Measurements from ENCODE around the gene GTPBP10.
"Not testable (repeated sequence)": the region's sequence is repeated elsewhere in the genome, so short reads cannot be mapped to it uniquely, and the experiment has no call there.

Gene GTPBP10

GRCh38 chr7:90346336-90347125 is at the start of gene GTPBP10:
Gene GTPBP10, plus strand, starts transcription at chr7:90346716. Its CDS starts 26 bp downstream, at chr7:90346742.
- DNase-seq: peak; percentile 97

GRCh38 chr7:90298145-90299038 is 48.1 kb upstream of the GTPBP10 start:
- DNase-seq: peak; percentile 53

GRCh38 chr7:90303241-90303640 is 43.3 kb upstream of the GTPBP10 start:
- no peak for DNase-seq

GRCh38 chr7:90309872-90310271 is 36.6 kb upstream of the GTPBP10 start:
- no peak for DNase-seq

GRCh38 chr7:90311175-90311574 is 35.3 kb upstream of the GTPBP10 start:
- DNase-seq: no peak

- DNase-seq: no peak
Observed at GRCh38 chr7:90312745-90313144, 33.8 kb upstream of the GTPBP10 start.

- DNase-seq: no peak
Observed at GRCh38 chr7:90313907-90314306, 32.6 kb upstream of the GTPBP10 start.

- no peak for DNase-seq
Observed at GRCh38 chr7:90320014-90320413, 26.5 kb upstream of the GTPBP10 start.

- DNase-seq: no peak
Observed at GRCh38 chr7:90320418-90320800, 26.1 kb upstream of the GTPBP10 start.

GRCh38 chr7:90320801-90321494 is 25.6 kb upstream of the GTPBP10 start, which contains the start of gene FAM237B:
Gene FAM237B, minus strand, starts transcription at chr7:90321304. Its CDS starts 1,556 bp downstream, at chr7:90319748.
- no peak for DNase-seq

- no peak for DNase-seq
Observed at GRCh38 chr7:90322837-90323236, 23.7 kb upstream of the GTPBP10 start.

GRCh38 chr7:90326500-90326899 is 20.0 kb upstream of the GTPBP10 start:
- DNase-seq: no peak

- DNase-seq: no peak
Observed at GRCh38 chr7:90334193-90334843, 12.2 kb upstream of the GTPBP10 start.

GRCh38 chr7:90334926-90335325 is 11.6 kb upstream of the GTPBP10 start:
- not testable (repeated sequence) for DNase-seq

GRCh38 chr7:90337106-90337505 is 9.4 kb upstream of the GTPBP10 start:
- DNase-seq: no peak

GRCh38 chr7:90345016-90345415 is 1.5 kb upstream of the GTPBP10 start:
- no peak for DNase-seq

GRCh38 chr7:90345595-90346335 is 751 bp upstream of the GTPBP10 start:
- DNase-seq: peak; percentile 47

GRCh38 chr7:90347759-90348158 is 1.2 kb downstream of the GTPBP10 start:
- DNase-seq: no peak

- DNase-seq: no peak
Observed at GRCh38 chr7:90349305-90349704, 2.8 kb downstream of the GTPBP10 start.

- not testable (repeated sequence) for DNase-seq
Observed at GRCh38 chr7:90350032-90350431, 3.5 kb downstream of the GTPBP10 start.

- no peak for DNase-seq
Observed at GRCh38 chr7:90351987-90352386, 5.5 kb downstream of the GTPBP10 start.

GRCh38 chr7:90383422-90383821 is 36.9 kb downstream of the GTPBP10 start:
- no peak for DNase-seq
